DND-41 (cell line): ENCODE measurements around the gene OR6Y1.

ENCODE experiments used
- ATAC-seq: fragments of 200-7000 bp; cut with Tn5 transposase; 3 replicates; pipeline ENCODE4 v1.9.1; 2021; ENCODE audit warnings: low read depth; ENCODE audit not compliant: insufficient read depth
- DNase-seq: peaks from one replicate; pipeline ENCODE4 v3.0.0-alpha.2; 2020
- H2AFZ ChIP-seq: 2 replicates; pipeline ENCODE4 v1.6.0; 2012; ENCODE audit warnings: low read depth, low read length
- H3K27ac ChIP-seq: 2 replicates; pipeline ENCODE4 v1.5.1; 2012; ENCODE audit warnings: low read length, inconsistent platforms
- H3K27me3 ChIP-seq: fragments of 200-600 bp; sonication (generic); 2 replicates; pipeline ENCODE4 v1.6.0; 2012; ENCODE audit warnings: low read length, mild to moderate bottlenecking, inconsistent platforms; ENCODE audit not compliant: insufficient read depth, poor library complexity
- H3K36me3 ChIP-seq: 2 replicates; pipeline ENCODE4 v1.5.1; 2012; ENCODE audit warnings: low read length, inconsistent platforms; ENCODE audit not compliant: insufficient read depth
- H3K4me1 ChIP-seq: 2 replicates; pipeline ENCODE4 v1.5.1; 2012; ENCODE audit warnings: mild to moderate bottlenecking, low read length; ENCODE audit not compliant: insufficient read depth
- H3K4me2 ChIP-seq: 2 replicates; pipeline ENCODE4 v1.6.0; 2012; ENCODE audit warnings: mild to moderate bottlenecking, moderate library complexity, low read length, inconsistent platforms; ENCODE audit not compliant: insufficient read depth
- H3K4me3 ChIP-seq, 2 experiments: fragments of 200-600 bp in 1 of 2; shearing (Covaris generic) in 1 of 2; 2 replicates each; pipeline ENCODE4 v1.5.1; 2012 to 2016; ENCODE audit warnings: inconsistent platforms in 2 of 2, low read length in 2 of 2, mild to moderate bottlenecking in 2 of 2, low read depth in 1 of 2, moderate library complexity in 1 of 2
- H3K79me2 ChIP-seq: 2 replicates; pipeline ENCODE4 v1.6.0; 2012; ENCODE audit warnings: low read length, inconsistent platforms; ENCODE audit not compliant: insufficient read depth
- H3K9ac ChIP-seq: 2 replicates; pipeline ENCODE4 v1.6.0; 2012; ENCODE audit warnings: low read depth, mild to moderate bottlenecking, inconsistent platforms, low read length, moderate library complexity
- H3K9me3 ChIP-seq: 2 replicates; pipeline ENCODE4 v1.5.1; 2012; ENCODE audit warnings: low read length, moderate library complexity, mild to moderate bottlenecking, inconsistent platforms; ENCODE audit not compliant: insufficient read depth, severe bottlenecking
- H4K20me1 ChIP-seq: 2 replicates; pipeline ENCODE4 v1.6.0; 2012; ENCODE audit warnings: low read length; ENCODE audit not compliant: insufficient read depth
- CTCF ChIP-seq: IDR thresholded peaks from 2 replicates; pipeline ENCODE4 v1.5.1; 2012; ENCODE audit warnings: borderline replicate concordance, low read length, moderate library complexity, mild to moderate bottlenecking; ENCODE audit not compliant: poor library complexity, severe bottlenecking; ENCODE audit errors: extremely low read depth
- EZH2 ChIP-seq: IDR thresholded peaks from 3 replicates; pipeline ENCODE4 v1.6.1; 2012; ENCODE audit warnings: borderline replicate concordance, low read depth, mild to moderate bottlenecking, moderate library complexity, low read length, inconsistent platforms; ENCODE audit not compliant: severe bottlenecking

Gene OR6Y1

GRCh38 chr1:158552296-158552695 lies 1.9 kb downstream of the OR6Y1 start:
- no peak for TF ChIP-seq EZH2
- TF ChIP-seq CTCF, result no peak
- H3K27ac ChIP-seq, result no peak overlapping the region
- peaks cover 4% of the 10 kb centered on the region for H3K9me3 ChIP-seq
- no peak overlapping the region for H2AFZ ChIP-seq
- no peaks in the 10 kb centered on the region for H3K79me2 ChIP-seq
- no peaks in the 10 kb centered on the region for H3K4me1 ChIP-seq
- DNase-seq, result no peak
- no peaks in the 10 kb centered on the region for H4K20me1 ChIP-seq
- H3K9ac ChIP-seq, result no peak overlapping the region
- peaks cover 9% of the 10 kb centered on the region for H3K27me3 ChIP-seq
- no peak for ATAC-seq
- no peaks in the 10 kb centered on the region for H3K36me3 ChIP-seq
- H3K4me2 ChIP-seq, result no peak overlapping the region
- no peak overlapping the region for H3K4me3 ChIP-seq

GRCh38 chr1:158547533-158547932 lies 6.7 kb downstream of the OR6Y1 start:
- H3K36me3 ChIP-seq, result no peaks in the 10 kb centered on the region
- H3K9ac ChIP-seq, result no peak overlapping the region
- no peak overlapping the region for H3K4me2 ChIP-seq
- H3K9me3 ChIP-seq, result peaks cover 4% of the 10 kb centered on the region
- H3K27ac ChIP-seq, result no peak overlapping the region
- DNase-seq, result no peak
- no peaks in the 10 kb centered on the region for H3K79me2 ChIP-seq
- no peaks in the 10 kb centered on the region for H4K20me1 ChIP-seq
- H3K4me3 ChIP-seq, result no peak overlapping the region
- no peak for ATAC-seq
- H3K4me1 ChIP-seq, result no peaks in the 10 kb centered on the region
- peaks cover 4% of the 10 kb centered on the region for H3K27me3 ChIP-seq
- TF ChIP-seq EZH2, result no peak
- TF ChIP-seq CTCF, result no peak
- no peak overlapping the region for H2AFZ ChIP-seq

GRCh38 chr1:158537609-158538008 lies 16.6 kb downstream of the OR6Y1 start:
- no peaks in the 10 kb centered on the region for H3K9me3 ChIP-seq
- no peaks in the 10 kb centered on the region for H3K36me3 ChIP-seq
- no peaks in the 10 kb centered on the region for H3K79me2 ChIP-seq
- TF ChIP-seq EZH2 (no peak), CTCF (no peak)
- H3K4me3 ChIP-seq, result no peak overlapping the region
- DNase-seq, result no peak
- H3K9ac ChIP-seq, result no peak overlapping the region
- peaks cover 6% of the 10 kb centered on the region for H3K27me3 ChIP-seq
- H3K4me1 ChIP-seq, result no peaks in the 10 kb centered on the region
- no peak overlapping the region for H2AFZ ChIP-seq
- no peaks in the 10 kb centered on the region for H4K20me1 ChIP-seq
- H3K27ac ChIP-seq, result no peak overlapping the region
- no peak overlapping the region for H3K4me2 ChIP-seq
- ATAC-seq, result no peak

GRCh38 chr1:158534496-158534895 lies 19.7 kb downstream of the OR6Y1 start:
- Histone ChIP-seq H2AFZ (no peak overlapping the region), H3K36me3 (no peaks in the 10 kb centered on the region), H3K27ac (no peak overlapping the region), H3K27me3 (peaks cover 6% of the 10 kb centered on the region), H3K79me2 (no peaks in the 10 kb centered on the region), H3K9me3 (no peaks in the 10 kb centered on the region), H4K20me1 (no peaks in the 10 kb centered on the region), H3K4me1 (no peaks in the 10 kb centered on the region), H3K9ac (no peak overlapping the region), H3K4me2 (no peak overlapping the region), H3K4me3 (no peak overlapping the region)
- ATAC-seq (no peak), DNase-seq (no peak)
- TF ChIP-seq EZH2 (no peak), CTCF (no peak)
